NCI-H446 (cell line): ENCODE results near the gene ADORA2A.

ENCODE experiments used
- DNase-seq, 2 experiments: peaks; one replicate each; lab custom pipeline; 2025; lab: John Stamatoyannopoulos, UW

Gene ADORA2A

GRCh38 chr22:24427500-24428164, at the start of gene ADORA2A:
Gene ADORA2A, plus strand, starts transcription at chr22:24427599. Its CDS starts 5,806 bp downstream, at chr22:24433405.
- DNase-seq, result no peak

GRCh38 chr22:24379536-24379935, 47.9 kb upstream of the ADORA2A start:
- no peak for DNase-seq

- no peak for DNase-seq
These were observed 47.0 kb upstream of the ADORA2A start for GRCh38 chr22:24380220-24380904.

- no peak for DNase-seq
These were observed 46.5 kb upstream of the ADORA2A start for GRCh38 chr22:24380905-24381230.

- no peak for DNase-seq
These were observed 44.3 kb upstream of the ADORA2A start for GRCh38 chr22:24383061-24383460.

- no peak for DNase-seq
These were observed 43.3 kb upstream of the ADORA2A start for GRCh38 chr22:24384131-24384530.

GRCh38 chr22:24386937-24387471, 40.4 kb upstream of the ADORA2A start:
- DNase-seq, result peak in 1 of 2 experiments; percentile 23

- no peak for DNase-seq
These were observed 37.7 kb upstream of the ADORA2A start for GRCh38 chr22:24389680-24390079.

GRCh38 chr22:24390156-24390555, 37.2 kb upstream of the ADORA2A start:
- DNase-seq, result no peak

GRCh38 chr22:24390576-24390975, 36.8 kb upstream of the ADORA2A start:
- peak in 1 of 2 experiments; percentile 2 for DNase-seq

- no peak for DNase-seq
These were observed 35.6 kb upstream of the ADORA2A start for GRCh38 chr22:24391836-24392217.

- DNase-seq, result no peak
These were observed 35.0 kb upstream of the ADORA2A start for GRCh38 chr22:24392218-24392931.

GRCh38 chr22:24393012-24393559, 34.3 kb upstream of the ADORA2A start:
- no peak for DNase-seq

GRCh38 chr22:24393848-24394247, 33.6 kb upstream of the ADORA2A start:
- no peak for DNase-seq

GRCh38 chr22:24394254-24394653, 33.1 kb upstream of the ADORA2A start:
- no peak for DNase-seq

GRCh38 chr22:24398409-24398808, 29.0 kb upstream of the ADORA2A start:
- no peak for DNase-seq

- no peak for DNase-seq
These were observed 27.2 kb upstream of the ADORA2A start for GRCh38 chr22:24400034-24400725.

GRCh38 chr22:24400726-24401596, 26.4 kb upstream of the ADORA2A start:
- no peak for DNase-seq

- no peak for DNase-seq
These were observed 25.4 kb upstream of the ADORA2A start for GRCh38 chr22:24401931-24402367.

GRCh38 chr22:24402460-24403192, 24.8 kb upstream of the ADORA2A start:
- DNase-seq, result peak; percentile 9 to 63
